Epithelial cell of esophagus (primary cell): ENCODE measurements around the gene FAM227B.

ENCODE experiments used
- DNase-seq: peaks from one replicate; pipeline ENCODE4 v3.0.0; 2010; ENCODE audit warnings: low read depth
- H3K4me3 ChIP-seq: 2 replicates; pipeline ENCODE4 v1.5.1; 2011; ENCODE audit warnings: mild to moderate bottlenecking, low read length, control low read depth
- CTCF ChIP-seq: IDR thresholded peaks from 2 replicates; pipeline ENCODE4 v1.5.1; 2011; ENCODE audit warnings: low read depth, mild to moderate bottlenecking, low read length, control low read depth, inconsistent platforms; ENCODE audit not compliant: insufficient read depth; ENCODE audit errors: missing control alignments

The FAM227B gene

GRCh38 chr15:49427372-49427771 lies 193.2 kb downstream of the FAM227B start:
- no peak for TF ChIP-seq CTCF
- no peak for DNase-seq

GRCh38 chr15:49424954-49425353 lies 195.7 kb downstream of the FAM227B start:
- no peak for TF ChIP-seq CTCF
- no peak overlapping the region for H3K4me3 ChIP-seq
- no peak for DNase-seq

More at GRCh38 chr15:49427372-49427771, 193.2 kb downstream of the FAM227B start:
- no peak overlapping the region for H3K4me3 ChIP-seq

GRCh38 chr15:49423901-49424550 lies 196.6 kb downstream of the FAM227B start:
- DNase-seq = no peak
- no peak for TF ChIP-seq CTCF
- no peak overlapping the region for H3K4me3 ChIP-seq

GRCh38 chr15:49423021-49423420 lies 197.6 kb downstream of the FAM227B start, which contains the start of gene FGF7:
Gene FGF7, plus strand, starts transcription at chr15:49423242. Its CDS starts 1,056 bp downstream, at chr15:49424298.
- DNase-seq = no peak
- no peak for TF ChIP-seq CTCF
- no peak within 1 kb of the TSS for H3K4me3 ChIP-seq

GRCh38 chr15:49421991-49422390 lies 198.6 kb downstream of the FAM227B start:
- DNase-seq = peak; percentile 63
- H3K4me3 ChIP-seq = no peak overlapping the region
- TF ChIP-seq CTCF = peak; percentile 78

GRCh38 chr15:49418811-49419210 lies 201.8 kb downstream of the FAM227B start:
- H3K4me3 ChIP-seq = no peak overlapping the region
- TF ChIP-seq CTCF = no peak
- no peak for DNase-seq

- peak; percentile 67 for DNase-seq
- no peak overlapping the region for H3K4me3 ChIP-seq
- TF ChIP-seq CTCF = no peak
Observed at GRCh38 chr15:49415638-49416037, 205.0 kb downstream of the FAM227B start.
